GM23248 (cell line): ENCODE data around the gene USE1.

ENCODE experiments used
- EZH2 ChIP-seq: fragments of 200-600 bp; sonication (generic); IDR thresholded peaks from 2 replicates; pipeline ENCODE4 v1.6.1; 2018; ENCODE audit warnings: antibody characterized with exemption, mild to moderate bottlenecking; ENCODE audit not compliant: insufficient read depth, poor library complexity, severe bottlenecking
- EZH2phosphoT487 ChIP-seq: fragments of 200-600 bp; sonication (generic); IDR thresholded peaks from 2 replicates; pipeline ENCODE4 v1.6.1; 2018; ENCODE audit warnings: antibody characterized with exemption, moderate library complexity, mild to moderate bottlenecking, low read depth; ENCODE audit not compliant: insufficient read depth

- TF ChIP-seq EZH2 (no peak), EZH2phosphoT487 (no peak)
These were observed 47.4 kb downstream of the USE1 start for GRCh38 chr19:17262557-17262956.
